SK-N-MC (cell line): ENCODE measurements around the gene PEAK1.

Source experiments
- EZH2 ChIP-seq: fragments of 200-600 bp; sonication (generic); IDR thresholded peaks from one replicate; pipeline ENCODE4 v1.6.1; 2017; ENCODE audit warnings: antibody characterized with exemption
- FOXP2 ChIP-seq: optimal IDR thresholded peaks from 2 replicates; pipeline ENCODE3; 2011; ENCODE audit warnings: mild to moderate bottlenecking, moderate library complexity; ENCODE audit not compliant: insufficient read depth; ENCODE audit errors: extremely low read length, control extremely low read depth
- POLR2AphosphoS5 ChIP-seq: IDR thresholded peaks from 2 replicates; pipeline ENCODE4 v1.6.1; 2012; ENCODE audit warnings: mild to moderate bottlenecking, low read depth, low read length, borderline replicate concordance

- TF ChIP-seq EZH2 (no peak), POLR2AphosphoS5 (no peak), FOXP2 (no peak)
Observed at GRCh38 chr15:77392762-77393470, 27.0 kb downstream of the PEAK1 start.
